Limb (tissue), 2 donors: ENCODE measurements around the gene PLEKHM2.
A peak's percentile ranks its signal among the peaks of the same experiment; 100 is the strongest.

Source experiments
- DNase-seq, 2 donors: peaks; one replicate each; pipeline ENCODE4 v3.0.0-alpha.2; 2016; ENCODE audit errors: extremely low spot score in 2 of 2

Gene PLEKHM2

DNA sequence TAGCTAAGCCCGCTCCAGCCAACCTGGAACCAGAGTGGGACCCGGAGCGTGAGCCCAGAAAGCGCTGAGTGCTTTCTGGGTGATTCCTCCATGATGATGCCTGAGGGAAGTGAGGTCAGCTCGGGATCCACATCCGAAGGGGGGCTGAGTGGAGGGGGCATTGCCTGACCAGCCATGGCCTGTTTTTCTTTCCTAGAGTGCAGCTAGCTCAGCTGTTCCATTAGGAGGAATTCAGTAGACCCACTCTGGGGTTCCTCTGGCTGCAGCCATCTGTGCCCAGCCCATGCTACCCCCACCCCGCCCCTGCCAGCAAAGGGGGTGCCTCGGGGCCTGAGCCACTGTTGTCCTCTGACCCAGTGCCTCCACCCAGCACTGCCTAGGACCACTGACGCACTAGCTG is 42.4 kb downstream of the PLEKHM2 start:
- no peak for DNase-seq

DNA sequence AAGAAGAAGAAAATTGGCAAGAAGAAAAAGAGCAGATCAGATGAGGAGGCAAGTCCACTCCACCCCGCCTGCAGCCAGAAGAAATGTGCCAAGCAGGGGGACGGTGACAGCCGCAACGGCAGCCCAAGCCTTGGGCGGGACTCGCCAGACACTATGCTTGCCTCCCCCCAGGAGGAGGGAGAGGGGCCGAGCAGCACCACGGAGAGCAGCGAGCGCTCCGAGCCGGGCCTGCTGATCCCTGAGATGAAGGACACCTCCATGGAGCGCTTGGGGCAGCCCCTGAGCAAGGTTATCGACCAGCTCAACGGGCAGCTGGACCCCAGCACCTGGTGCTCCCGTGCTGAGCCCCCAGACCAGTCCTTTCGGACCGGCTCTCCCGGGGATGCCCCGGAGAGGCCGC is 42.9 kb downstream of the PLEKHM2 start:
- no peak for DNase-seq

DNA sequence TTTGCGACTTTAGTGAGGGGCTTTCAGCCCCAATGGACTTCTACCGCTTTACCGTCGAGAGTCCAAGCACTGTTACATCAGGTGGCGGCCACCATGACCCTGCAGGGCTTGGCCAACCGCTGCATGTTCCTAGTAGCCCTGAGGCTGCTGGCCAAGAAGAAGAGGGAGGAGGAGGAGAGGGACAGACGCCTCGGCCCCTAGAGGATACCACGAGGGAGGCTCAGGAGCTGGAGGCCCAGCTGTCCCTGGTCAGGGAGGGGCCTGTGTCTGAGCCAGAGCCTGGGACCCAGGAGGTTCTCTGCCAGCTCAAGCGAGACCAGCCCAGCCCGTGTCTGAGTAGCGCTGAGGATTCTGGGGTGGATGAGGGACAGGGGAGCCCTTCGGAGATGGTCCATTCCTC is 43.3 kb downstream of the PLEKHM2 start:
- no peak for DNase-seq

DNA sequence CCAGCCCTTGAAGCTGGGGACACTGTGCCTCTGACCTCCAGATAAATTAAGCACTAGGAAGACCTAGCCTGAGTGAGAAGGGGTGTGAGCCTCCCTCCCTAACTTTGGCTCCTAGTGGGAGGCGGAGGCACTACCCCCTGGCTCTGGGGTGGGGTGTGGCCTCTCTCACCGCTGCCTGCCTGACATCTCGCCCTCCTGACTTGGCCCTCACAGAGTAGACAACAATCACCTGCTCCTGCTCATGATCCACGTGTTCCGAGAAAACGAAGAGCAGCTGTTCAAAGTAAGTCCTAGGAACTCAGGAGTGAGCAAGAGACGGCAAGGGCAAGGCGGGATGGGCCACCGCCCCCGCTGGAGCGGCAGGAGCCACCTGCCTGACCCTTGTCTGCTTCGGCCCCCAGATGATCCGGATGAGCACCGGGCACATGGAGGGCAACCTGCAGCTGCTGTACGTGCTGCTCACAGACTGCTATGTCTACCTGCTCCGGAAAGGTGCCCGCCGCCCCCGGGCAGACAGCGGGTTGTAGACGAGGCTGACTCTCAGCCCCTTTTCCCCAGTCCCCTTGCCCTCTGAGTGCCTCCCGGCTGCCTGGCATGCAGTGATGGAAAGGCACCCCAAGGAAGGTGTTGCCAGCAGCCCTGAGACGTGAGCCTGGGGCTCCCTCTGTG is 43.9 kb downstream of the PLEKHM2 start:
- no peak for DNase-seq

DNA sequence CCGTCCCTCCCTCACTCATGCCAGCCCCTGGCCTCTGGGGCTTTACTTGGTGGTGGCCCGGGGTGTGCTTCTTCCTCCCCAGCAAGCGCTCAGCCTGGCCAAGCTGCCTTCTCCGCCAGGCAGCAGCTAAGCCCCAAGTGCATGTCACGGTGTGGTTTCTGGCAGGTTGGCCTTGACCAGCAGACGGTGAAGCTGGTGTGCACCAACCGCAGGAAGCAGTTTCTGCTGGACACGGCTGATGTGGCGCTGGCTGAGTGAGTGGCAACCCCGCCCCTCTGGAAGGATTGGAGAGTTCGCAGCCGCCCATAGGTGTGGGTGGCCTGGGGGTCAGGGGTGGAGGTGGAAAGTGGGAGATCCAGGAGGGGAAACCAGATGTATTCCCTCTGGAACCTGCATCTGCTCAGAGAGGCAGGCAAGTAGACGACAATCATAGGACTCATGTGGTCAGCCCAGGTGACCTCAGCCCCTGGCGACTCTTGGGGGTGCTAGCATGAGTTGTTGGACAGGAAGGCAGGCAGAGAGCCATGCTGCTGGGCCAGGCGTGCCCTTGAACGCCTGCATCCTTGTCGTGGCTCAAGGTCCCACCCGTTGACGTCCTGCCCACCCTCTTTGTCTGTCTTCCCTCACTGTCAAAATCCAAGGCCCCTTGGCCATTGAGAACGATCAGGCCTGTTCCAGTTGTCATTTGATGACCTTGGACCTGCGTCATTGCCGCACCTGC is 45.0 kb downstream of the PLEKHM2 start:
- no peak for DNase-seq

DNA sequence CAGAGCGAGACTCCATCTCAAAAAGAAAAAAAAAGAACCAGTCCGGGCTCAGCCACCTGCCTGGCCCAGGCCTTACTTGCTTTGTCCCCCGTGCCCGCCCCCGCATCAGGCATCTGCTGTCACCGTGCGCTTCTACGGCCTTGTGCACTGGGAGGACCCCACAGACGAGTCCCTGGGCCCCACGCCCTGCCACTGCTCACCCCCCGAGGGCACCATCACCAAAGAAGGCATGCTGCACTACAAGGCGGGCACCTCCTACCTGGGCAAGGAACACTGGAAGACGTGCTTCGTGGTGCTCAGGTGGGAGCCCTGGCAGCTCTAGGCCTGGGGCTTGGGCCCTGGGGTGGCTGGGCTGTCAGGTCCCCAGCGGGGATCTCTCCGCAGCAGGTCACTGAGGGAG is 46.3 kb downstream of the PLEKHM2 start:
- DNase-seq: no peak

DNA sequence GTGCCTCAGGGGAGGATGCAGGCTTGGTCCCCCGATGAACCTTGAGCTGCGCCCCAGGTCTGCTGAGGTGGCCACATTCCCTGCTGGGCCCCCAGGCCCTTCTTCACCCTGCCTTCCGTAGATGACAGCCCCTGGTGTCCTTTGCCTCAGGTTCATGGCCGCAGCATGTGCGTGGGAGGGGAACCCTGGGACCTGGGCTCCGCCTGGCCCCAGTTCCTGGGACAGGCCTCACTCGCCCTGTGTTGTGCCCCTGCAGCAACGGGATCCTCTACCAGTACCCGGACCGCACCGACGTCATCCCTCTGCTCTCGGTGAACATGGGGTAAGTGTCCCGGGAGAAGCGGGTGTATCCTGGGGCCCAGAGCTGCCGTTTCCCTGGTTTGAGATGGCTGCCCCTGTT is 46.8 kb downstream of the PLEKHM2 start:
- no peak for DNase-seq

DNA sequence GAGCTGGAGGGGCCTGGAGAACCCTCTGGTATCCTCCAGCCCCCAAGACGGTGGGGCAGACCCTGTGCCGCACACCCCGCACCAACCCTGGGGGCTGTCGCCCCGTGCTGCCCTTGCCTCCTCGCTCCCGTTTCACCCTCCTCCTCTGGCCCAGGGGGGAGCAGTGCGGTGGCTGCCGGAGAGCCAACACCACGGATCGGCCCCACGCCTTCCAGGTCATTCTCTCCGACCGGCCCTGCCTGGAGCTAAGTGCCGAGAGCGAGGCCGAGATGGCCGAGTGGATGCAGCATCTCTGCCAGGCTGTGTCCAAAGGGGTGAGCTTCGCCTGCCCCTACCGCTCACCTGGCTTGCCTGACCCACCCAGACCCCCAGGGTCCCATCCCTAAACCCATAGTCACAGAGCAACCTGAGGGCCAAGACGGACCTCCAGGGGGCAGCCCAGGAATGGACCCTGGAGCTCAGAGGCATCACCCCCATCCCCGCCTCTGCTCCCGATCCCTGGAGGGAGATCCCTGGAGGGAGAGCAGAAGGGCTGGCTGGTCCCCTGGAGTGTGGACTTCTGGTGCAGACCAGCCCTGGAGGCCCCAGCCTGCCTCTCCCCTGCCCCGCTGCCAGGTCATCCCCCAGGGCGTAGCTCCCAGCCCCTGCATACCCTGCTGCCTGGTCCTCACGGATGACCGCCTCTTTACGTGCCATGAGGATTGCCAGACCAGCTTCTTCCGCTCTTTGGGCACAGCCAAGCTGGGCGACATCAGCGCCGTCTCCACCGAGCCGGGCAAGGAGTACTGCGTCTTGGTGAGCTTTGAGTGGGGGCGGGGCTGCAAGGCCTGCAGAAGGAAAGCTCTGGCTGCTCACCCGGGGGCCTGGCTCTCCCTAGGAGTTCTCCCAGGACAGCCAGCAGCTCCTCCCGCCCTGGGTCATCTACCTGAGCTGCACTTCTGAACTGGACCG is 47.9 kb downstream of the PLEKHM2 start:
- DNase-seq: peak in 1 of 2 donors; percentile 20

DNA sequence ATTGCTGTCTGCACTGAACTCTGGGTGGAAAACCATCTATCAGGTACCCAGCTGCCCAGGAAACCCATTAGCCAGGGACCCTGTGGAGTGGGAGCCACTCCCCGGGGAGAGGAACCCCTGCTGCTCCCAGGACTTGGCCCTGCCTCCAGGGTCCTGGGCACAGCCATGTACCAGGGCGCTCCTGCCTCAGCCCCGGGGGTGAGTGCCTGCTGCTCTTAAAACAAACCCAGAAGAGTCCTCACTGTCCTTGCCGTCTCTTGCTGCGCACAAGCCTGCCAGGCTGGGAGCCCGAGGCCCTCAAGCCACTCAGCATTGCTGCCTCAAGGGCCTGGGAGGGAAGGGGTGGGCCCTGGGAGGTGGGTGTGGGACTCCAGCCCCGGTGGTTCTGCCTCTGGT is 48.6 kb downstream of the PLEKHM2 start:
- DNase-seq: peak in 1 of 2 donors; percentile 23

DNA sequence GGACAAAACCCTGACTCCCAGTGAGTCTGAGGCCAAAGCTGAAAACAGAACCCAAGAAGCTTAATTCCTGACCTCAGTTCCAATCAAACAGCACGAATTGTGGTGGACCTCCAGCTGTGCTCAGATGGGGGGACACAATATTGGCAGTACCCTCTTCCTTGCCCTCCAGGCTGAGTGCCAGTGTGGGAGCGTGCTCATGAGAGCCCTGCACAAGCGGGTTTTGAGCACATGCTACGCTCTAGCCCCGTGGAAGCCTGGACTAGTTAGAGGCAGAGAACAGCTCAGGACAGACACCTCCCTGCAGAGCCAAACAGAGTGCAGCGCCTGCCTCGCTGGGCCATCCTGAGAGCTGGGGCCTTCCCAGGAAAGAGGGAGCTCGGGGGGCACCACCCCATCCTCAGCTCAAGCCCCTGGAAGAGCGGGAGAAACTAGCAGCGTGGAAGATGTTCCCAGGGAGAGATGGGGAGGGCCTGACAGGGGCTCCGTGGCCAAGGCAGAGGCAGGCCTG is 49.2 kb downstream of the PLEKHM2 start:
- DNase-seq: no peak

DNA sequence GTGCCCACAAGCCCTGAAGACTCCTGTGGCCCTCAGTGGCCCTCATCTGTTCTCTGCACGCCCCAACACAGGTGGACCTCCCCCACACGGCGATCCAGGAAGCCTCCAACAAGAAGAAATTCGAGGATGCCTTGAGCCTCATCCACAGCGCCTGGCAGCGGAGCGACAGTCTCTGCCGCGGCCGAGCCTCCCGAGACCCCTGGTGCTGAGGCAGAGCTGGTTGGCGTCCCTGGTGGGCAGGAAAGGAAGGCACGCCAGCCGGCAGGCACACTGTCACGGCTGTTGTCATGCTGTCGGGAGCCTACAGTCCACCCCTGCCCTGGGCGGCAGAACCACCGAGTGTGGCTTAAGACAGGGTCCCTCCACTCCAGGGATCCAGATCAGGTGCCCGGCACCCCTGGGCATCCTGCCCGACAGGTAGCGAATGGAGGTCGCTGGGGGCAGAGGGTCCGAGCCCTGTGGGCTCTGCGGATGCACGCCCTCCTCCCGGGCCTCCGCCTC is 49.7 kb downstream of the PLEKHM2 start:
- peak in 1 of 2 donors; percentile 23 for DNase-seq

DNA sequence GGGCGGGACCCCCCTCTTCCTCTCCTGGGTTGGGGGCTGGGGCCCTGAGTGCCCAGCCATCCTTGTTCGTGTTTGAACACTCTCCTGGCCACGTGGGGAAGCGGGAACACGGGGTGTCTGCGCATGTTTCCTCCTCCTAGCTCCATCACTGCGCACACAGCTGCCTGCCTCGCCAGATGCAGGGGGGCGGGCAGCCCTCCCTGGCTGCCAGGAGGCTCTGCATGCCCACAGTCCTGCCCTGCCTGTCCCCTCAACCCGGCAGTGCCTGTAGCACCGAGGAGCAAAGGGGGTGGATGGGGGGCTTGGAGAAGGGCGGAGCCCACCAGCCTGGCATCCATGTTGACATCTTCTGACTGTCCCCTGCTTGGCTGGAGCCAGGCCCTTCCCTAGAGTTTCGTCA is 50.2 kb downstream of the PLEKHM2 start:
- no peak for DNase-seq

DNA sequence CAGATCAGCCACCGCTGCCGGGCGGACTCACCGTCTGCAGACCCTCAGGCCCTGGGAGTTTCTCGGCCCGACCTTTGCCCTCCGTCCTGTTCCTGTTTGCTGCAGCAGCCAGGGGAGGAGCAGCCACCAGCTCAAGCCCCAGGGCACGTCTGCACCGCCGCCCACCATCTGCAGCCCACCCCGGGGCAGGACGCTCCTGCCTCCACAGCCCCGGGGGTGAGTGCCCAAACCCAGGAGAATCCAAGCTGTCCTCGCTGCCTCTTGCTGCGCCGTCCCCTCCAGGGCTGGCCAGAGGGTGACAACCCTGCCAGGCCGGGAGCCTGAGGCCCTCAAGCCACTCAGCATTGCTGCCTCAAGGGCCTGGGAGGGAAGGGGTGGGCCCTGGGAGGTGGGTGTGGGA is 50.8 kb downstream of the PLEKHM2 start:
- peak in 1 of 2 donors; percentile 29 for DNase-seq

DNA sequence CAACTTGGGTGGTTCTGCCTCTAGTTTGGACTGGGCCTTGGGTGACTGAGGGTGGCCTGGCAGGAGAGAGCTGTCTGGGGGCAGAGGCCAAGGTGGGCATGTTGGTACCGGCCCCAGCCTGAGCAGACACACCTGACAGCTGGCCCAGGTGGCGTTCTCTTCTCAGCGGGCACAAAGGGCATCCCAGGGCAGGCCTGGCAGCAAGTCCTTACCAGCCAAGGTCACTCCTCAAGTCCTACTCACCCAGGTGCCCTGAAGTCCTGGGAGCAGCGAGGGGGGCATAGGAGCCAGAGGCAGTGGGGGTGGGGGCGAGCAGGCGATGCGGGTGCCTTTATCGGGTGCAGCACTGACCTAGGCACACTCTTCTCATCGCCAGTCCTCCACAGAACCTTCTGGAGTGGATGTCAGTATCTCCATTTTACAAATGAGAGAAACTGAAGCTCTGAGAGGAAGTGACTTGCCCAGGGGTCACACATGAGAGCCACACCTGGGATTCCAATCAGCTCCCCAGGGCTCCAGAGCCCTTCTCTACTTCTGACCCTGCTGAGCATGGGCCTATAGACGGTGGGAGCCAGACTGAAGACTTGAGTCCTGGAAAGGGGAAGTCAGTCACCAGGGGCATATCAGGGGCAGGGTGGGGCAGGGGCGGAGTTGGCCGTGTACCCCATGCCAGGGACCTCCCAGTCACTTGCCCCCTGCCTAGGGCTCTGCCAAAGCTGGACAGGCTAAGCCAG is 51.4 kb downstream of the PLEKHM2 start:
- no peak for DNase-seq

DNA sequence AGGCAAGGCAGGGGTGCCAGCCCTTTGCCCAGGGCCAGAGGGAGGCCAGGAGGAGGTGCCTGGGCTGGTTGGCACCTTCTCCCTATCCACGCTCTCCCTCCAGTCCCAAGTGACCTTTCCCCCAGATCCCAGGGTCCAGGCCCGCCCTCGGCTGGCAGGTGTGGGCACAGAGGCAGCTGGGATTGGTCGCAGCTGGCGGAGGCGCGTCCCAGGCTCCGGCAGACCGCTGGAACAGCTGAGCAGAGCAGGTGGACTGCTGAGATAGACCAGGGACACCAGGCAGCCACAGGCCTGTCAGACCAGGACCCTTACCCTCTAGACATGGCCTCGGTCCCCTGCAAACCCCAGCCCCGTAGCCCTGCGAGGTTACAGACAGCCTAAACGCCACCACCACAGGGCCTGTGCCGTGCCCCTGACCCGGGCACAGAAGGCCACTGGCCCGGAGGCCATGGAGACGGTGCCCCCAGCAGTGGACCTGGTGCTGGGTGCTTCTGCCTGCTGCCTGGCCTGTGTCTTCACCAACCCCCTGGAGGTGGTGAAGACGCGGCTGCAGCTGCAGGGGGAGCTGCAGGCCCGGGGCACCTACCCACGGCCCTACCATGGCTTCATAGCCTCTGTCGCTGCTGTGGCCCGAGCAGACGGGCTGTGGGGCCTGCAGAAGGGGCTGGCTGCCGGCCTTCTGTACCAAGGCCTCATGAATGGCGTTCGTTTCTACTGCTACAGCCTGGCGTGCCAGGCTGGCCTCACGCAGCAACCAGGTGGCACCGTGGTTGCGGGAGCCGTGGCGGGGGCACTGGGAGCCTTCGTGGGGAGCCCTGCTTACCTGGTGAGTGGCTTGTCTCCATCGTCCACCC is 52.1 kb downstream of the PLEKHM2 start, which contains the start of gene SLC25A34:
Gene SLC25A34, plus strand, starts transcription at position 221 of the 854 bp plus-strand sequence. Its CDS starts 228 bp downstream, at position 449.
- no peak for DNase-seq

DNA sequence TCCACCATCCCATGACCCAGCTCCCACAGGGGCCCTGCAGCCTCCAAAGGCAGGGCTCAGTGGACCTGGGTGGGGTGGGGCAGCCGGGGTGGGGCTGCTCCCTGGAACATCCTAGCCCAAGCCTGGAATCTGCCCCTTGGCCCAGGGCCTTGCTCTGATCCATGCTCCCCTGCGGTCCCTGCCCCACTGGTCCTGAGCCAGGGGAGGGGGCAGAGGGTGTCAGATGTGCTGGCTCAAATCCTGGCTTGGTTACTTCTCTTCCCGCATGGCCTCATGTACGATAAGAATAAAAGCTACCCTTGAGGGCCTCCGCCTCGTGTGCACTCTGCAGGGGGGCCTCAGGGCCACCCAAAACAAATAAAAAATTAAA is 52.8 kb downstream of the PLEKHM2 start:
- DNase-seq: no peak

DNA sequence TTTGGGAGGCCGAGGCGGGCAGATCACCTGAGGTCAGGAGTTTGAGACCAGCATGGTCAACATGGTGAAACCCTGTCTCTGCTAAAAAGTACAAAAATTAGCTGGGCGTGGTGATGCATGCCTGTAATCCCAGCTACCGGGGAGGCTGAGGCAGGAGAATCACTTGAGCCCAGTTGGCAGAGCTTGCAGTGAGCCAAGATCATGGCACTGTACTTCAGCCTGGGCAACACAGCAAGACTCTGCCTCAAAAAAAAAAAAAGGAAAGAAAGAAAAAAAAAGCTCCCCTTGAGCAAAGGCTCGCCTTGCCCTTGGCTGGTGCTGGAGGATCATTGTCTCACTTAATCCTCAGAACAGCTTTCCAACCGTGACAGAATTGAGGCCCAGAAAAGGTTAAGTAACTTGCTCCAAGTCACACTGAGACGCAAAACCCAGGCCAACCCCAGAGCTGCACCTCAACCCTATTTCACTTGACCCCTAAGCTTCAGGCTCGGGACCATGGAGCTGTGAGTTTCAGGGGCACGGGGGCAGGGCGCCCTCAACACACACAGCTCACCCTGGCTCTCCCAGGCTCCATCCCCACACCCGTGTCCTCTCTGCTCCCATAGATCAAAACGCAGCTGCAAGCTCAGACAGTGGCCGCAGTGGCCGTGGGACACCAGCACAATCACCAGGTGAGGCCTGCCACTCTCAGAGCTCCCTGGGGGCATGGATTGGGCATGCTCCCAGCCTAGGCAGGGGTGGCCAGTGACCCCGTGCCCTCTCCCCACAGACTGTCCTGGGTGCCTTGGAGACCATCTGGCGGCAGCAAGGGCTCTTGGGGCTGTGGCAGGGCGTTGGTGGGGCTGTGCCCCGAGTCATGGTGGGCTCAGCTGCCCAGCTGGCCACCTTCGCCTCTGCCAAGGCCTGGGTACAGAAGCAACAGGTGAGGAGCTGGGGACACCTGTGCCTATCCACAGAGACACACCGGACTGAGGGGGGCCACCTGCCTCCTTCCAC is 53.5 kb downstream of the PLEKHM2 start:
- no peak for DNase-seq

DNA sequence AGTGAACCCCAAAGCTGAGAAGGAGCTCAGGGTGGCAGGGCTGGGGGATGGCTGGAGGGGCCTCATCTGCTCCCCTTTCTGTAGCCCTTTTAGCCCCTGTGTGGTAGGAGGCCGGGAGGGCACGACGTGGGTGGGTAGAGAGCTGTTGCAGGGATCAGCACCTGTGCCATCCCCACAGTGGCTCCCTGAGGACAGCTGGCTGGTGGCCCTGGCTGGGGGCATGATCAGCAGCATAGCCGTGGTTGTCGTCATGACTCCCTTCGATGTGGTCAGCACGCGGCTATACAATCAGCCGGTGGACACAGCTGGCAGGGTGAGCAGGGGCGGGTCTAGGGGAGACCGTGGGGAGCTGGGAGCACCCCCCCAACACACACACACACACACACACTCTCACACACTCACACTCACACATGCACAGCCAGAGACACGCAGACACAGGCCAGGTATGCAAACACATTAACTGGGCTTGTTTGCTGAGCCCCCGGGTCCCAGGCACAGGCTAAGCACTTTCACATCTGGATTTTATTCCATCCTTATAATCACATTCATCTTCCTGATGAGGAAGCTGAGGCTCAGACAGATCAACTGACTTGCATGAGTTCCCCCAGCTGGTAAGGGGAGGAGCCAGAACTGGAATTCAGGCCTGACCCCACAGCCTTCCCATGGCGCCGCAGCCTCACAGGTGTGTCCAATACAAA is 54.4 kb downstream of the PLEKHM2 start:
- no peak for DNase-seq
